ENCODE results near the gene DIP2C. TPM values are rescaled to one million over a fixed set of nuclear protein-coding genes. Genes with fewer than 3 reads are reported as not detected.

The DIP2C gene
- total RNA-seq, 2 donors from 2014 or later, result 9.6 to 11.9 TPM

GRCh38 chr10:329361-330099, 359.9 kb downstream of the DIP2C start:
- H3K36me3 ChIP-seq (replicated peaks in 1 of 2; ENCODE audit: insufficient read depth in 1 of 2, low read depth in 2 of 2), result peaks cover 0 to 11% of the 10 kb centered on the region in 2 donors

GRCh38 chr10:327889-328852, 361.3 kb downstream of the DIP2C start:
- intact Hi-C loops (cut with DNase I), result no loop called here
- no peaks in the 10 kb centered on the region for H3K9me3 ChIP-seq
- no peaks in the 10 kb centered on the region for H3K27me3 ChIP-seq
- no peak overlapping the region for H3K27ac ChIP-seq
- peak in 1 of 4 donors; percentile 36 for DNase-seq
- ATAC-seq, result no peak
- H3K4me3 ChIP-seq, result no peak overlapping the region
- TF ChIP-seq, protein P1, sequence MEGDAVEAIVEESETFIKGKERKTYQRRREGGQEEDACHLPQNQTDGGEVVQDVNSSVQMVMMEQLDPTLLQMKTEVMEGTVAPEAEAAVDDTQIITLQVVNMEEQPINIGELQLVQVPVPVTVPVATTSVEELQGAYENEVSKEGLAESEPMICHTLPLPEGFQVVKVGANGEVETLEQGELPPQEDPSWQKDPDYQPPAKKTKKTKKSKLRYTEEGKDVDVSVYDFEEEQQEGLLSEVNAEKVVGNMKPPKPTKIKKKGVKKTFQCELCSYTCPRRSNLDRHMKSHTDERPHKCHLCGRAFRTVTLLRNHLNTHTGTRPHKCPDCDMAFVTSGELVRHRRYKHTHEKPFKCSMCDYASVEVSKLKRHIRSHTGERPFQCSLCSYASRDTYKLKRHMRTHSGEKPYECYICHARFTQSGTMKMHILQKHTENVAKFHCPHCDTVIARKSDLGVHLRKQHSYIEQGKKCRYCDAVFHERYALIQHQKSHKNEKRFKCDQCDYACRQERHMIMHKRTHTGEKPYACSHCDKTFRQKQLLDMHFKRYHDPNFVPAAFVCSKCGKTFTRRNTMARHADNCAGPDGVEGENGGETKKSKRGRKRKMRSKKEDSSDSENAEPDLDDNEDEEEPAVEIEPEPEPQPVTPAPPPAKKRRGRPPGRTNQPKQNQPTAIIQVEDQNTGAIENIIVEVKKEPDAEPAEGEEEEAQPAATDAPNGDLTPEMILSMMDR (IDR thresholded peaks at IDR 0.05), result no peak
- no peak for TF ChIP-seq POLR2A (IDR thresholded peaks at IDR 0.05)
- H3K4me1 ChIP-seq, result peaks cover 8% of the 10 kb centered on the region
- peaks cover 0 to 11% of the 10 kb centered on the region in 2 donors for H3K36me3 ChIP-seq (replicated peaks in 1 of 2; ENCODE audit: insufficient read depth in 1 of 2, low read depth in 2 of 2)
- 61 to 77% methylated on average over 13 to 22 of the region's 22 CpGs for WGBS, 2 donors

More at GRCh38 chr10:329361-330099, 359.9 kb downstream of the DIP2C start:
- Histone ChIP-seq H3K4me1 (peaks cover 8% of the 10 kb centered on the region), H3K27me3 (no peaks in the 10 kb centered on the region), H3K4me3 (no peak overlapping the region), H3K27ac (peak overlapping the region in 3 of 4 donors; percentile 47 to 70 (median 61)), H3K9me3 (no peaks in the 10 kb centered on the region)
- peak; percentile 97 for ATAC-seq
- peak in 2 of 3 donors; percentile 34 to 36 for TF ChIP-seq POLR2A (IDR thresholded peaks at IDR 0.05)
- TF ChIP-seq, protein P1 (IDR thresholded peaks at IDR 0.05), result peak in 4 of 7 experiments; percentile 30 to 48 (median 41)
- peak; percentile 89 to 94 (median 93) for DNase-seq
- intact Hi-C loops (cut with DNase I), result no loop called here
- WGBS, 2 donors, result 19 to 34% methylated on average over 15 of the region's 15 CpGs

GRCh38 chr10:326894-327635, 362.4 kb downstream of the DIP2C start:
- Histone ChIP-seq H3K4me3 (no peak overlapping the region), H3K9me3 (no peaks in the 10 kb centered on the region), H3K27me3 (no peaks in the 10 kb centered on the region), H3K27ac (no peak overlapping the region), H3K4me1 (peaks cover 8% of the 10 kb centered on the region), H3K36me3 (replicated peaks in 1 of 2; ENCODE audit: insufficient read depth in 1 of 2, low read depth in 2 of 2) (peaks cover 0 to 11% of the 10 kb centered on the region in 2 donors)
- ATAC-seq, result no peak
- TF ChIP-seq POLR2A (IDR thresholded peaks at IDR 0.05), result no peak
- TF ChIP-seq, protein P1 (IDR thresholded peaks at IDR 0.05), result no peak
- WGBS, 2 donors, result 90 to 95% methylated on average over 28 to 29 of the region's 29 CpGs
- no peak for DNase-seq
- intact Hi-C loops (cut with DNase I), result no loop called here

GRCh38 chr10:326350-326749, 363.1 kb downstream of the DIP2C start:
- DNase-seq, result no peak
- Histone ChIP-seq H3K36me3 (replicated peaks in 1 of 2; ENCODE audit: insufficient read depth in 1 of 2, low read depth in 2 of 2) (peaks cover 0 to 11% of the 10 kb centered on the region in 2 donors), H3K4me1 (peaks cover 8% of the 10 kb centered on the region), H3K9me3 (no peaks in the 10 kb centered on the region), H3K27ac (no peak overlapping the region), H3K4me3 (no peak overlapping the region), H3K27me3 (no peaks in the 10 kb centered on the region)
- ATAC-seq, result no peak
- TF ChIP-seq, protein P1 (IDR thresholded peaks at IDR 0.05), result no peak
- no peak for TF ChIP-seq POLR2A (IDR thresholded peaks at IDR 0.05)
- intact Hi-C loops (cut with DNase I), result no loop called here
- 85 to 88% methylated on average over 11 of the region's 11 CpGs for WGBS, 2 donors
